Endothelial cell of umbilical vein (primary cell): ENCODE results near the gene PDIA5. TPM values are rescaled to one million over a fixed set of nuclear protein-coding genes. Genes with fewer than 3 reads are reported as not detected.

Source experiments
- BruUV-seq: library from RNA; stranded (reverse); fragments of 400-500 nt; replicated peaks from 2 replicates; lab custom pipeline; 2021; lab: Mats Ljungman, UMichigan
- CTCF ChIA-PET: fragments of 300-600, 350-600 bp; sonication (Branson Sonifier 250); formaldehyde crosslinking; loops from one replicate; lab custom pipeline; 2021; ENCODE audit warnings: antibody characterized with exemption, inconsistent platforms; lab: Charles Lee
- POLR2A ChIA-PET: fragments of 300-600, 350-600 bp; sonication (Branson Sonifier 250); formaldehyde crosslinking; loops from one replicate; lab custom pipeline; 2021; ENCODE audit warnings: antibody characterized with exemption, inconsistent platforms; lab: Charles Lee
- DNase-seq: peaks from one replicate; pipeline ENCODE4 v3.0.0-alpha.2; 2011; ENCODE audit warnings: low read depth, low spot score
- FAIRE-seq: peaks from 2 replicates; lab custom pipeline; 2011; peaks lifted over from hg19 to GRCh38; lab: Jason Lieb, UNC
- H2AFZ ChIP-seq: 2 replicates; pipeline ENCODE4 v1.6.0; 2012; ENCODE audit warnings: low read depth, low read length, control low read depth, inconsistent platforms
- H3K27ac ChIP-seq: 2 replicates; pipeline ENCODE4 v1.5.1; 2011; ENCODE audit warnings: low read depth, mild to moderate bottlenecking, control low read depth, low read length, moderate library complexity; ENCODE audit not compliant: insufficient read depth
- H3K27me3 ChIP-seq, 2 experiments: 2 replicates each; pipeline versions ENCODE4 v1.6.0 to v1.6.1; 2011; ENCODE audit warnings: low read length in 2 of 2, mixed read lengths in 1 of 2; ENCODE audit not compliant: control insufficient read depth in 2 of 2, insufficient read depth in 2 of 2
- H3K36me3 ChIP-seq, 2 experiments: 2 replicates in 1 of 2; 3 replicates in 1 of 2; pipeline ENCODE4 v1.5.1; 2011; ENCODE audit warnings: low read length in 2 of 2, mild to moderate bottlenecking in 1 of 2, moderate library complexity in 1 of 2; ENCODE audit not compliant: control insufficient read depth in 2 of 2, insufficient read depth in 2 of 2; ENCODE audit errors: extremely low read depth in 1 of 2
- H3K4me1 ChIP-seq: 3 replicates; pipeline ENCODE4 v1.5.1; 2011; ENCODE audit warnings: mild to moderate bottlenecking, low read length; ENCODE audit not compliant: control insufficient read depth, insufficient read depth; ENCODE audit errors: extremely low read depth
- H3K4me2 ChIP-seq: 2 replicates; pipeline ENCODE4 v1.6.1; 2011; ENCODE audit warnings: low read length, control low read depth, mixed read lengths; ENCODE audit not compliant: insufficient read depth
- H3K4me3 ChIP-seq, 3 experiments: fragments of 200-600 bp in 1 of 3; sonication (generic), shearing (Covaris generic) in 1 of 3; replicated peaks in 1 of 3; 2 replicates each; pipeline ENCODE4 v1.5.1; 2011 to 2016; ENCODE audit warnings: control low read depth in 3 of 3, low read length in 3 of 3, mild to moderate bottlenecking in 2 of 3, inconsistent platforms in 1 of 3, low read depth in 1 of 3, moderate library complexity in 1 of 3; ENCODE audit not compliant: insufficient read depth in 1 of 3
- H3K79me2 ChIP-seq: 2 replicates; pipeline ENCODE4 v1.6.0; 2012; ENCODE audit warnings: low read length, inconsistent platforms; ENCODE audit not compliant: control insufficient read depth, insufficient read depth
- H3K9ac ChIP-seq: replicated peaks from 2 replicates; pipeline ENCODE3; 2011; ENCODE audit warnings: low read length, control low read depth; ENCODE audit not compliant: insufficient read depth; ENCODE audit errors: extremely low read depth
- H3K9me1 ChIP-seq: replicated peaks from 3 replicates; pipeline ENCODE4 v1.6.0; 2011; ENCODE audit warnings: mild to moderate bottlenecking, low read length; ENCODE audit not compliant: control insufficient read depth, insufficient read depth; ENCODE audit errors: extremely low read depth
- H3K9me3 ChIP-seq: replicated peaks from 2 replicates; pipeline ENCODE4 v1.5.1; 2012; ENCODE audit warnings: low read length, inconsistent platforms; ENCODE audit not compliant: control insufficient read depth, insufficient read depth
- H4K20me1 ChIP-seq: replicated peaks from 2 replicates; pipeline ENCODE3; 2011; ENCODE audit warnings: mild to moderate bottlenecking, low read length; ENCODE audit not compliant: control insufficient read depth, insufficient read depth; ENCODE audit errors: extremely low read depth
- EZH2 ChIP-seq: IDR thresholded peaks from 2 replicates; pipeline ENCODE4 v1.6.1; 2012; ENCODE audit warnings: borderline replicate concordance, low read depth, mild to moderate bottlenecking, moderate library complexity, low read length, inconsistent platforms; ENCODE audit not compliant: severe bottlenecking
- JUN ChIP-seq: IDR thresholded peaks from 2 replicates; pipeline ENCODE4 v1.6.1; 2011; ENCODE audit warnings: borderline replicate concordance, low read depth; ENCODE audit not compliant: insufficient read length, insufficient read depth
- POLR2A ChIP-seq: IDR thresholded peaks from 2 replicates; pipeline ENCODE4 v1.6.1; 2012; ENCODE audit warnings: low read depth, mild to moderate bottlenecking, control low read depth, low read length
- POLR2AphosphoS5 ChIP-seq: IDR thresholded peaks from 2 replicates; pipeline ENCODE4 v1.6.1; 2012; ENCODE audit warnings: low read depth, mild to moderate bottlenecking, control low read depth, low read length, moderate library complexity; ENCODE audit not compliant: insufficient read depth
- dilution Hi-C: fragments of 300-500 bp; cut with MboI; formaldehyde crosslinking; loops from one replicate; pipeline ENCODE4 v1.15.0; 2019; ENCODE audit warnings: low sequenced_read_pairs; ENCODE audit not compliant: extremely low pct_ligation_motif_present
- intact Hi-C: fragments of 100-400 bp; cut with micrococcal nuclease; formaldehyde crosslinking; loops from one replicate; pipeline ENCODE4 v1.10.0; 2022
- polyA plus RNA-seq, 4 experiments: library from polyadenylated mRNA; depleted of rRNA in 3 of 4; stranded (reverse) in 3 of 4; unstranded in 1 of 4; fragments of >200 nt; gene quantifications; 2 replicates each; pipeline versions ENCODE4 v1.2.1 to v1.2.3, GENCODE V29; 2011 to 2012; ENCODE audit warnings: missing spikeins in 1 of 4
- total RNA-seq: library from RNA; stranded (reverse); gene quantifications from 2 replicates; pipeline ENCODE4 v1.2.3, GENCODE V29; 2021
- TF ChIP-seq, protein P1 (sequence below), 2 donors: IDR thresholded peaks; 1 replicate in 1 of 2; 2 replicates in 1 of 2; pipeline ENCODE4 v1.5.1; 2011; ENCODE audit warnings: low read length in 2 of 2, mild to moderate bottlenecking in 2 of 2, moderate library complexity in 2 of 2, control low read depth in 1 of 2, inconsistent platforms in 1 of 2, low read depth in 1 of 2; ENCODE audit not compliant: insufficient read depth in 1 of 2; ENCODE audit errors: extremely low read depth in 1 of 2

Gene PDIA5
- total and polyA plus RNA-seq, 2 donors (not counting 3 experiments of a cell fraction or from before 2014, with no cell fraction given) = 55.7 to 85.6 TPM

GRCh38 chr3:123119388-123119787 lies 52.6 kb downstream of the PDIA5 start:
- dilution Hi-C loops (no loop called here), intact Hi-C loops (no loop called here)
- H3K9ac ChIP-seq = no peak overlapping the region
- H3K27me3 ChIP-seq = no peaks in the 10 kb centered on the region
- peaks cover 17 to 34% of the 10 kb centered on the region in 2 experiments for H3K36me3 ChIP-seq
- H3K9me3 ChIP-seq = no peaks in the 10 kb centered on the region
- no peaks in the 10 kb centered on the region for H3K9me1 ChIP-seq
- H2AFZ ChIP-seq = no peak overlapping the region
- BruUV-seq = no TSS peak
- no peak overlapping the region for H3K27ac ChIP-seq
- no peaks in the 10 kb centered on the region for H4K20me1 ChIP-seq
- no peak overlapping the region for H3K4me3 ChIP-seq
- ChIA-PET POLR2A (no interaction called here), CTCF (interaction anchor here (1.0 to 1.7 kb wide), 3 partner anchors 11 to 726 kb away, joined by 3 to 4 read pairs (median 3); no protein-coding TSS in a partner anchor)
- no peak overlapping the region for H3K4me2 ChIP-seq
- DNase-seq = no peak
- no peak for FAIRE-seq
- no peak for TF ChIP-seq POLR2A
- no peak for TF ChIP-seq POLR2AphosphoS5
- TF ChIP-seq, protein P1, sequence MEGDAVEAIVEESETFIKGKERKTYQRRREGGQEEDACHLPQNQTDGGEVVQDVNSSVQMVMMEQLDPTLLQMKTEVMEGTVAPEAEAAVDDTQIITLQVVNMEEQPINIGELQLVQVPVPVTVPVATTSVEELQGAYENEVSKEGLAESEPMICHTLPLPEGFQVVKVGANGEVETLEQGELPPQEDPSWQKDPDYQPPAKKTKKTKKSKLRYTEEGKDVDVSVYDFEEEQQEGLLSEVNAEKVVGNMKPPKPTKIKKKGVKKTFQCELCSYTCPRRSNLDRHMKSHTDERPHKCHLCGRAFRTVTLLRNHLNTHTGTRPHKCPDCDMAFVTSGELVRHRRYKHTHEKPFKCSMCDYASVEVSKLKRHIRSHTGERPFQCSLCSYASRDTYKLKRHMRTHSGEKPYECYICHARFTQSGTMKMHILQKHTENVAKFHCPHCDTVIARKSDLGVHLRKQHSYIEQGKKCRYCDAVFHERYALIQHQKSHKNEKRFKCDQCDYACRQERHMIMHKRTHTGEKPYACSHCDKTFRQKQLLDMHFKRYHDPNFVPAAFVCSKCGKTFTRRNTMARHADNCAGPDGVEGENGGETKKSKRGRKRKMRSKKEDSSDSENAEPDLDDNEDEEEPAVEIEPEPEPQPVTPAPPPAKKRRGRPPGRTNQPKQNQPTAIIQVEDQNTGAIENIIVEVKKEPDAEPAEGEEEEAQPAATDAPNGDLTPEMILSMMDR (IDR thresholded peaks at IDR 0.05; ENCODE audit: extremely low read depth in 1 of 2, insufficient read depth in 1 of 2, low read depth in 1 of 2, low read length in 2 of 2) = no peak
- TF ChIP-seq EZH2 = no peak
- TF ChIP-seq JUN = no peak
- no peaks in the 10 kb centered on the region for H3K79me2 ChIP-seq
- peaks cover 12% of the 10 kb centered on the region for H3K4me1 ChIP-seq

DNA sequence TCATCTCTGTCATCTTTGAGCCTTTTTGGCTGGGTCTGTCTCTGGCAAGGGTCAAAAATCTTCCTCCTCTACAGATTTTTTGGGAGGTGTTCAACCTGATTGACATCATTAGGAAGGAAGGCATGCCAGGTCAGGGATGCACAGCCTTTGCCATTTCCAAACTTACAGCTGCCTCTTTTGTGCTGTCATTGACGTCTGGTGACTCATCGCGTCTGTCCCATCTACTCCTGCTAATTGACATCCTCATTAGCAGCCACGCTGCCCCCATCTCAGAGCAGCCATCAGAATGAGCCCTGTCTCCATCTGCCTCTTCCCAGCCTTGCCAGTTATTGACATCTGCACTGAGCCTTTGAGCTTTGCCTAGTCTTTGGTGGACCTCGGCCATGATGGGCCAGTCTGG lies 53.0 kb downstream of the PDIA5 start:
- H4K20me1 ChIP-seq = no peaks in the 10 kb centered on the region
- H3K4me1 ChIP-seq = peaks cover 12% of the 10 kb centered on the region
- no peak for DNase-seq
- BruUV-seq = no TSS peak
- POLR2A ChIA-PET = no interaction called here
- dilution Hi-C loops (no loop called here), intact Hi-C loops (no loop called here)
- H3K9me1 ChIP-seq = no peaks in the 10 kb centered on the region
- no peak overlapping the region for H3K27ac ChIP-seq
- H3K79me2 ChIP-seq = no peaks in the 10 kb centered on the region
- peaks cover 17 to 37% of the 10 kb centered on the region in 2 experiments for H3K36me3 ChIP-seq
- H2AFZ ChIP-seq = no peak overlapping the region
- no peak overlapping the region for H3K9ac ChIP-seq
- H3K4me2 ChIP-seq = no peak overlapping the region
- H3K4me3 ChIP-seq = no peak overlapping the region
- peak; percentile 8 for TF ChIP-seq JUN
- no peak for TF ChIP-seq POLR2AphosphoS5
- H3K27me3 ChIP-seq = no peaks in the 10 kb centered on the region
- FAIRE-seq = no peak
- no peaks in the 10 kb centered on the region for H3K9me3 ChIP-seq
- CTCF ChIA-PET = interaction anchor here (1.0 to 1.7 kb wide), 3 partner anchors 10 to 727 kb away, joined by 3 to 4 read pairs (median 3); no protein-coding TSS in a partner anchor
